ENCODE measurements around the gene NR4A3.

The NR4A3 gene

GRCh38 chr9:99870126-99870525 is 48.4 kb downstream of the NR4A3 start:
- DNase-seq (ENCODE audit: low read depth): no peak
- H3K4me3 ChIP-seq (ENCODE audit: low read length): no peak overlapping the region
- TF ChIP-seq CTCF (IDR thresholded peaks at IDR 0.05; ENCODE audit: insufficient read depth, low read depth, low read length, missing control alignments): no peak

- no peak overlapping the region for H3K4me3 ChIP-seq (ENCODE audit: low read length)
- peak; percentile 76 for DNase-seq (ENCODE audit: low read depth)
- no peak for TF ChIP-seq CTCF (IDR thresholded peaks at IDR 0.05; ENCODE audit: insufficient read depth, low read depth, low read length, missing control alignments)
Observed at GRCh38 chr9:99873531-99873930, 51.8 kb downstream of the NR4A3 start.

- H3K4me3 ChIP-seq (ENCODE audit: low read length): no peak overlapping the region
- no peak for TF ChIP-seq CTCF (IDR thresholded peaks at IDR 0.05; ENCODE audit: insufficient read depth, low read depth, low read length, missing control alignments)
- DNase-seq (ENCODE audit: low read depth): no peak
Observed at GRCh38 chr9:99873943-99874584, 52.4 kb downstream of the NR4A3 start.

DNA sequence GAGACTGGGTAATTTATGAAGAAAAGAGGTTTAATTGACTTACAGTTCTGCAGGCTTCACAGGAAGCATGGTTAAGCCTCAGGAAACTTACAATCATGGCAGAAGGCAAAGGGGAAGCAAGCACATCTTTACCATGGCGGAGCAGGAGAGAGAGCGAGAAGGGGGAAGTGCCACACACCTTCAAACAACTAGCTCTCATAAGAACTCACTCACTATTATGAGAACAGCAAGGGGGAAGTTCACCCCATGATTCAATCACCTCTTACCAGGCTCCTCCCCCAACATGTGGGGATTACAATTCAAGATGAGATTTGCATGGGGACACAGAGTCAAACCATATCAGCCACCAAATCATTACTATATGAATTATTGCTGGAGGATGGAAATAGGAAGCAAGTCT is 54.5 kb downstream of the NR4A3 start:
- no peak for TF ChIP-seq CTCF (IDR thresholded peaks at IDR 0.05; ENCODE audit: insufficient read depth, low read depth, low read length, missing control alignments)
- DNase-seq (ENCODE audit: low read depth): no peak
- H3K4me3 ChIP-seq (ENCODE audit: low read length): no peak overlapping the region

GRCh38 chr9:99878651-99879050 is 57.0 kb downstream of the NR4A3 start:
- DNase-seq (ENCODE audit: low read depth): peak; percentile 7
- no peak overlapping the region for H3K4me3 ChIP-seq (ENCODE audit: low read length)
- TF ChIP-seq CTCF (IDR thresholded peaks at IDR 0.05; ENCODE audit: insufficient read depth, low read depth, low read length, missing control alignments): no peak

DNA sequence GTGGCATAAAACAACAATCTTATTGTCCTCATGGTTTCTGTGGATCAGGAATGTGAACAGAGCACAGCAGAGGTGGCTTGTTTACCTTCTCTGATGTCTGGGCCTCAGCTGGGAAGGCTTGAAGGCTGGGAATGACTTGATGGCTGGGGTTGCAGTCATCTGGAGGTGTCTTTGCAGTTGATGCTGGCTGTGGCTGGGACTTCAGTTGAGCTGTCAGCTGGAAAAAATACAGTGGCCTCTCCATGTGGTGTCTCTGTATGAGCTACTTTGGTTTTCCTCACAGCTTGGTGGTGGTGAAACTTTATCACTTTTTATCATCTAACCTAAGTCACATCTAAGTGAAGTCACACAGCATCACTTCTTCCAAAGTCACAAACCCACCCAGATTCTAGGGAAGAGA is 60.1 kb downstream of the NR4A3 start:
- H3K4me3 ChIP-seq (ENCODE audit: low read length): no peak overlapping the region
- TF ChIP-seq CTCF (IDR thresholded peaks at IDR 0.05; ENCODE audit: insufficient read depth, low read depth, low read length, missing control alignments): no peak
- no peak for DNase-seq (ENCODE audit: low read depth)

- TF ChIP-seq CTCF (IDR thresholded peaks at IDR 0.05; ENCODE audit: insufficient read depth, low read depth, low read length, missing control alignments): no peak
- no peak for DNase-seq (ENCODE audit: low read depth)
- no peak overlapping the region for H3K4me3 ChIP-seq (ENCODE audit: low read length)
Observed at GRCh38 chr9:99885747-99886146, 64.1 kb downstream of the NR4A3 start.

Data from epithelial cell of esophagus (primary cell).